ENCODE measurements around the gene CRIP2.

The CRIP2 gene

GRCh38 chr14:105503296-105503640 lies 28.6 kb downstream of the CRIP2 start:
- POLR2A ChIA-PET, result no interaction called here
- no peak for DNase-seq (ENCODE audit: extremely low spot score)
- TF ChIP-seq FOXA1 (IDR thresholded peaks at IDR 0.05), result no peak
- TF ChIP-seq ELF4 (IDR thresholded peaks at IDR 0.05), result no peak
- no peak for TF ChIP-seq HDGF (IDR thresholded peaks at IDR 0.05; ENCODE audit: borderline replicate concordance)
- no peak for TF ChIP-seq NFRKB (IDR thresholded peaks at IDR 0.05)
- no peak for TF ChIP-seq FOXM1 (IDR thresholded peaks at IDR 0.05; ENCODE audit: borderline replicate concordance)
- CTCF ChIA-PET, result interaction anchor here (1.0 to 2.3 kb wide), 2 partner anchors 13 to 22 kb away, joined by 3 to 5 read pairs; no protein-coding TSS in a partner anchor

DNA sequence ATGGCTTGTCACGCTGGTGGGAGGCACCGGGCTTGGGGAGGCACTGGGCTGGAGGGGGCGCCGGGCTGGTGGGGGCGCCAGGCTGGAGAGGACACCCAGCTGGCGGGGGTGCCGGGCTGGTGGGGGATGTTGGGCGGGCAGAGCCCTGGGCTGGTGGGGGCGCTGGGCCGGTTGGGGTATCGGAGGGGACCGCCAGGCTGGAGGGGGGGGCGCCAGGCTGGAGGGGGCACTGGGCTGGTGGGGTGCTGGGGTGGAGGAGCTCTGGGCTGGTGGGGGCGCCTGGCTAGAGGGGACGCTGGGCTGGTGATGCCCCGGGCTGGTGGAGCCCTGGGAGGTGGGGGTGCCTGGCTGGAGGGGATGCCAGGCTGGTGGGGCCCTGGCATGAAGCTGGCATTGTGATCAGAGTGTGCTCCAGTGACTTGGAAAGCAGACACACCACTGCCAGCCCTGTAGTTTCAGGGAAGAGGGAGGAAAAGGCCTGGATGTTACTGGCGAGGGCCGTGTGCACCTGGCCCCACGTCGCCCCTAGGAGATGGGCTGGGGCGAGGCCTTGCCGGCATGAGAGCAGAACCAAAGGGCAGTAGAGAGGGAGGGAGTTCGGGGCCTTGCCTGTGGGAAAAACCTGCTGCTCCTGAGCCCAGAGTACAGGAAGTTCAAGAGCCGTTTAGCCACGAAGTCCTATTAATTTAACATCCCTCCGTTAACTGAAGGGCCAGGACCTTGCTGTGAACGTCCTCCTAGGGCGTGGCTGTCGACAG lies 29.5 kb downstream of the CRIP2 start:
- no peak for DNase-seq (ENCODE audit: extremely low spot score)
- TF ChIP-seq L3MBTL2 (conservative IDR thresholded peaks at IDR 0.05) (no peak), BHLHE40 (IDR thresholded peaks at IDR 0.05; ENCODE audit: borderline replicate concordance) (no peak)
- ChIA-PET CTCF (no interaction called here), POLR2A (no interaction called here)

DNA sequence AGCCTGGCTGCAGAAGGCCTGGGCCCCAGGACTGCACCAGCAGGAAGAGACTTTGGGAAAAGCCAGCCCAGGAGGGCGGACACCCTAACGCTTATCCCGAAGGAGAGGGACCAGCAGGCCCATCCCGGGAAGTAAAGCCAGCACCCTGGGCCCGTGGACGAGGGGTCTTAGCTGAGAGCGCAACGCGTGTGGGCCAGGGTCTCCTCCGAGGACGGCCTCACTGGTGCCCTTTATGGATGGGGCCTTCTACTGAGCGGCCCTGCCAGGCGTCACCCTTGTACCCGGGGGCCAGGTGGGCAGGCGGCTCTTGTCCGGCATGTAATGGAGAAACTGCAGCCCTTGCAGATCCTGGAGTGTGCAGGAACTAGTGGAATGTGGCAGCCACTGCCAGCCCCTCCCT lies 30.5 kb downstream of the CRIP2 start:
- ChIA-PET POLR2A (no interaction called here), CTCF (interaction anchor here (0.6 kb wide), 1 partner anchor 25 kb away, joined by 4 read pairs; no protein-coding TSS in a partner anchor)
- DNase-seq (ENCODE audit: extremely low spot score), result no peak
- TF ChIP-seq FOXA1 (IDR thresholded peaks at IDR 0.05) (no peak), ZNF384 (IDR thresholded peaks at IDR 0.05) (no peak), FOXM1 (IDR thresholded peaks at IDR 0.05; ENCODE audit: borderline replicate concordance) (no peak), ELF4 (IDR thresholded peaks at IDR 0.05) (no peak), CTBP1 (IDR thresholded peaks at IDR 0.05; ENCODE audit: borderline replicate concordance) (no peak), LEF1 (IDR thresholded peaks at IDR 0.05; ENCODE audit: borderline replicate concordance) (no peak), ARNT (IDR thresholded peaks at IDR 0.05) (no peak), NFRKB (IDR thresholded peaks at IDR 0.05) (no peak), SUZ12 (IDR thresholded peaks at IDR 0.05) (no peak), FOXK2 (IDR thresholded peaks at IDR 0.05) (no peak), TARDBP (IDR thresholded peaks at IDR 0.05) (no peak), SP1 (IDR thresholded peaks at IDR 0.05) (no peak), HDGF (IDR thresholded peaks at IDR 0.05; ENCODE audit: borderline replicate concordance) (no peak), BHLHE40 (IDR thresholded peaks at IDR 0.05; ENCODE audit: borderline replicate concordance) (no peak), L3MBTL2 (conservative IDR thresholded peaks at IDR 0.05) (no peak)
- TF ChIP-seq, protein P1, sequence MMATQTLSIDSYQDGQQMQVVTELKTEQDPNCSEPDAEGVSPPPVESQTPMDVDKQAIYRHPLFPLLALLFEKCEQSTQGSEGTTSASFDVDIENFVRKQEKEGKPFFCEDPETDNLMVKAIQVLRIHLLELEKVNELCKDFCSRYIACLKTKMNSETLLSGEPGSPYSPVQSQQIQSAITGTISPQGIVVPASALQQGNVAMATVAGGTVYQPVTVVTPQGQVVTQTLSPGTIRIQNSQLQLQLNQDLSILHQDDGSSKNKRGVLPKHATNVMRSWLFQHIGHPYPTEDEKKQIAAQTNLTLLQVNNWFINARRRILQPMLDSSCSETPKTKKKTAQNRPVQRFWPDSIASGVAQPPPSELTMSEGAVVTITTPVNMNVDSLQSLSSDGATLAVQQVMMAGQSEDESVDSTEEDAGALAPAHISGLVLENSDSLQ (IDR thresholded peaks at IDR 0.05), result no peak

- CTCF ChIA-PET, result no interaction called here
- TF ChIP-seq LEF1 (IDR thresholded peaks at IDR 0.05; ENCODE audit: borderline replicate concordance) (no peak), SUZ12 (IDR thresholded peaks at IDR 0.05) (no peak), ZNF384 (IDR thresholded peaks at IDR 0.05) (no peak), NFRKB (IDR thresholded peaks at IDR 0.05) (no peak), BHLHE40 (IDR thresholded peaks at IDR 0.05; ENCODE audit: borderline replicate concordance) (no peak), FOXA1 (IDR thresholded peaks at IDR 0.05) (no peak), FOXK2 (IDR thresholded peaks at IDR 0.05) (no peak), SP1 (IDR thresholded peaks at IDR 0.05) (no peak), FOXM1 (IDR thresholded peaks at IDR 0.05; ENCODE audit: borderline replicate concordance) (no peak), HDGF (IDR thresholded peaks at IDR 0.05; ENCODE audit: borderline replicate concordance) (no peak), L3MBTL2 (conservative IDR thresholded peaks at IDR 0.05) (no peak)
- TF ChIP-seq, protein P1 (IDR thresholded peaks at IDR 0.05), result no peak
- no peak for DNase-seq (ENCODE audit: extremely low spot score)
- POLR2A ChIA-PET, result no interaction called here
Observed at GRCh38 chr14:105507247-105507646, 32.6 kb downstream of the CRIP2 start.

GRCh38 chr14:105508069-105508468 lies 33.4 kb downstream of the CRIP2 start:
- POLR2A ChIA-PET, result no interaction called here
- CTCF ChIA-PET, result interaction anchor here (0.8 kb wide), 1 partner anchor 19 kb away, joined by 3 read pairs; no protein-coding TSS in a partner anchor
- TF ChIP-seq HDGF (IDR thresholded peaks at IDR 0.05; ENCODE audit: borderline replicate concordance) (no peak), FOXA1 (IDR thresholded peaks at IDR 0.05) (no peak), FOXK2 (IDR thresholded peaks at IDR 0.05) (no peak), ARNT (IDR thresholded peaks at IDR 0.05) (no peak), SUZ12 (IDR thresholded peaks at IDR 0.05) (no peak), L3MBTL2 (conservative IDR thresholded peaks at IDR 0.05) (no peak)
- DNase-seq (ENCODE audit: extremely low spot score), result no peak

- no peak for TF ChIP-seq FOXK2 (IDR thresholded peaks at IDR 0.05)
- TF ChIP-seq FOXM1 (IDR thresholded peaks at IDR 0.05; ENCODE audit: borderline replicate concordance), result no peak
- TF ChIP-seq HDGF (IDR thresholded peaks at IDR 0.05; ENCODE audit: borderline replicate concordance), result no peak
- CTCF ChIA-PET, result interaction anchor here (0.8 kb wide), 1 partner anchor 19 kb away, joined by 3 read pairs; no protein-coding TSS in a partner anchor
- DNase-seq (ENCODE audit: extremely low spot score), result no peak
- POLR2A ChIA-PET, result no interaction called here
Observed at GRCh38 chr14:105508601-105509000, 34.0 kb downstream of the CRIP2 start.

- CTCF ChIA-PET, result interaction anchor here (2.2 kb wide), 1 partner anchor 37 kb away, joined by 4 read pairs; no protein-coding TSS in a partner anchor
- DNase-seq (ENCODE audit: extremely low spot score), result no peak
Observed at GRCh38 chr14:105517096-105517495, 42.5 kb downstream of the CRIP2 start.

More at GRCh38 chr14:105517096-105517495, 42.5 kb downstream of the CRIP2 start:
- TF ChIP-seq FOXK2 (IDR thresholded peaks at IDR 0.05), result no peak
- no peak for TF ChIP-seq SP1 (IDR thresholded peaks at IDR 0.05)
- TF ChIP-seq, protein P1 (IDR thresholded peaks at IDR 0.05), result no peak
- no peak for TF ChIP-seq SUZ12 (IDR thresholded peaks at IDR 0.05)
- no peak for TF ChIP-seq LEF1 (IDR thresholded peaks at IDR 0.05; ENCODE audit: borderline replicate concordance)
- TF ChIP-seq NFRKB (IDR thresholded peaks at IDR 0.05), result no peak
- no peak for TF ChIP-seq ELF4 (IDR thresholded peaks at IDR 0.05)
- TF ChIP-seq ARNT (IDR thresholded peaks at IDR 0.05), result no peak
- TF ChIP-seq HDGF (IDR thresholded peaks at IDR 0.05; ENCODE audit: borderline replicate concordance), result no peak
- TF ChIP-seq L3MBTL2 (conservative IDR thresholded peaks at IDR 0.05), result no peak
- TF ChIP-seq TARDBP (IDR thresholded peaks at IDR 0.05), result no peak
- POLR2A ChIA-PET, result no interaction called here

Data from HEK293T (cell line).